Skeletal muscle satellite cell (primary cell): ENCODE measurements around the gene PDE6B.
A peak's percentile ranks its signal among the peaks of the same experiment; 100 is the strongest.

Experiments used
- H3K27me3 ChIP-seq: 2 replicates; pipeline ENCODE4 v1.7.0; 2013; ENCODE audit warnings: low read length; ENCODE audit not compliant: control insufficient read depth, insufficient read depth
- H3K36me3 ChIP-seq: 2 replicates; pipeline ENCODE4 v1.7.0; 2013; ENCODE audit warnings: mild to moderate bottlenecking, control low read depth, low read length; ENCODE audit not compliant: insufficient read depth
- H3K4me1 ChIP-seq: 2 replicates; pipeline ENCODE4 v1.7.0; 2013; ENCODE audit warnings: low read length; ENCODE audit not compliant: control insufficient read depth, insufficient read depth
- H3K4me2 ChIP-seq: 2 replicates; pipeline ENCODE4 v1.7.0; 2013; ENCODE audit warnings: mild to moderate bottlenecking, low read length
- H3K4me3 ChIP-seq: 2 replicates; pipeline ENCODE4 v1.7.0; 2013; ENCODE audit warnings: low read length
- H3K9ac ChIP-seq: 2 replicates; pipeline ENCODE4 v1.7.0; 2013; ENCODE audit warnings: mild to moderate bottlenecking, low read depth, low read length, moderate library complexity
- H3K9me3 ChIP-seq: replicated peaks from 2 replicates; pipeline ENCODE4 v1.7.0; 2013; ENCODE audit warnings: mild to moderate bottlenecking, control low read depth, low read length

PDE6B gene

DNA sequence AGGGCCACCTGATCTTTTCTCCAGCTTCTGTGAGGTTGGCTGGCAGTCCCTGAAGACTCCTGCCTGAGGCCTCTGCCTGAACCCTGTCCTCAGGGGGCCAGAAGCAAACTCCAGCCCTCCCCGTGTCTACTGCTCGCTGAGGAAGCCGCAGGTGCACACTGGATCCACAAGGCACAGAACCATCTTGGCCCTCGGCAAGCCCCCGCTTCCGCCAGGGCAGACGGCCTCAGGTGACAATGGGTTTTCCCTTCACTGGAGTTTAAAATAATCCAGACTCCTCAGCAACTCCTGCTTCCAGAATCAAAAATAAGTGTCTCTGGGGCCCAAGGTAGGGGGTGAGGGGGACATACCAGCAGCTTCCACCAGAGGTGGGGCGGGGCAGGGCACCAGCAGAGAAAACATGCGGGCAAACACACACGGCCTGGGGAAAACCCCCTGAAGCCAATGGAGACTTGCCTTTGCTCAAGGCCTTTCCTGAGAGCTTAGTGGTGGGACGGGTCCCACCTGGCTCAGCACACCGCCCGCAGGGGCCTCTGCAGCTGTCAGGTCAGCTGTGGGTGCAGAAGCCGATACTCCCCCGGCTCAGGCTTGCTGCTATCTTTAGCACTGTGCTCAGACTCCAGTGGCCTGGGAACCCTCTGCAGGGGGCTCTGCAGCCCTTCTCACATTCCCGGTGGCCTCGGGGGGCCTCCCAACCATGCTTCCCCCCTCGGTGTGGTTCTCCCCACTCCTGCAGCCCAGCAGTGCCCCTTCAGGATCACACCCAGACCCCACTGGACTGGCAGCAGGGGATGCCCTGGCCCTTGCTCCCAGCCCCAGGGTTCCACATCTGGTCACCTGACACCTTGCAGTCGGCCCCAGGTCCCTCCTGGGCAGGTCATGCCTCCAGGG is 50.9 kb downstream of the PDE6B start:
- H3K4me3 ChIP-seq: no peak overlapping the region
- peak overlapping the region; percentile 95 for H3K4me2 ChIP-seq
- no peaks in the 10 kb centered on the region for H3K27me3 ChIP-seq
- no peaks in the 10 kb centered on the region for H3K9me3 ChIP-seq
- H3K4me1 ChIP-seq: peaks cover 45% of the 10 kb centered on the region
- peaks cover 9% of the 10 kb centered on the region for H3K36me3 ChIP-seq
- H3K9ac ChIP-seq: peak overlapping the region; percentile 98

DNA sequence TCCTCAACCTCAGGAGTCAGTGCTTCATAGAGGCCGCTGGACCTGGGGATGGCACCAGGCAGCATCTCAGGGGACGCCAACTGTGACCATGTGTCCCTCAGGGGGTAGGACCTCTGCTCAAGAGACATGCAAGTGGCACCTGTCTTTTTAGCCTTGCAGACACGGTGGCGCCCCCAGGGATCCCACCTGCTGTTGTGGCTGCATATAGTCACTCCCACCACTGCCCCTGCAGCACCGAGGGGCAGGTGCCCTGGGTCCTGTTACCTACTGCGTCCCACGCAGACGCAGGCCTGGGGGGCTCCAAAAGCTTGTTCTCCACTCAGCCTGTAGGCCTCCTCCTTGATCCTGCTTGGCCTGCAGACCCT is 51.5 kb downstream of the PDE6B start:
- Histone ChIP-seq H3K27me3 (no peaks in the 10 kb centered on the region), H3K4me2 (no peak overlapping the region), H3K4me3 (no peak overlapping the region), H3K36me3 (peaks cover 7% of the 10 kb centered on the region), H3K9ac (no peak overlapping the region), H3K9me3 (no peaks in the 10 kb centered on the region), H3K4me1 (peaks cover 45% of the 10 kb centered on the region)

DNA sequence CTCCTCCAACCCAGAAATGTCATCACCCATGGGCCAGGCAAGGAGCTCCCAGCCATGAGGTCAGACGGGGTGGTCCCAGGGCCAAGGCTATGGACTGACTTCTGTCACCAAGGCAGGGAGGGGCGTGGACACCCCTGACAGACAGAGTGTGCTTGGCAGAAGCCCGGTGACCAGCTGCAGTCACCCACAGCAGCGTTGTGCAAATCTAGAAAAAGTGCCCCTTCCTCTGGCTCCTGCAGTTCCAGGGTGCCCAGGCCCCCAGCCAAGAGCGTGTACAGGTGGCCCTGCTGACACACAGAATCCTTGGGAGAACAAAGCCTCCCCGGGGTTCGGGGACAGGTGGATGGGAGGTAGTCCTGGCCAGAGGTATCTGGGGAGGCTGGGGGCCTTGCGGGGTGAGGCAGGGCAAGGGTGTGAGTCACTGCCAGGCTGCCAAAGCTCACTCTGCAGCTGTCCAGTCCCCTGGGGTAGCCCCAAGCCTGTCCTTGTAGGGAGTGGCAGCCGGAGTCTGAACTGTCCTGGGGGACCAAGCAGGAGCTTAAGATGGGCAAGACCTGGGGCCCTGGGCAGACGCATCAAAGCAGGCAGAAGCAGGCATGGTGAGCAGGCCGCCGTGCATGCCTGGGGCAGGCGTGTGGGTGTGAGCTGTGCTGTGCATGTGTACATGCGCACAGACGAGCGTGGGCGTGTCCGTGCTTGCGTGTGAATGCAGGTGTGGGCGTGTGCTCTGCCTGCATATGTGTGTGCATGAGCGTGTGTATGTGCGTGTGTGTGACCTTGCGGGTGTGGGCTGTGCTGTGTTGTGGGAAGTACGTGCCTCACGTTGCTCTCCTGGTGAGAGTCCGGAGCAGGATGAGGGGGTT is 52.3 kb downstream of the PDE6B start:
- H3K9ac ChIP-seq: no peak overlapping the region
- H3K4me3 ChIP-seq: no peak overlapping the region
- H3K27me3 ChIP-seq: no peaks in the 10 kb centered on the region
- peaks cover 45% of the 10 kb centered on the region for H3K4me1 ChIP-seq
- peak overlapping the region; percentile 26 for H3K4me2 ChIP-seq
- H3K9me3 ChIP-seq: no peaks in the 10 kb centered on the region
- H3K36me3 ChIP-seq: no peaks in the 10 kb centered on the region

DNA sequence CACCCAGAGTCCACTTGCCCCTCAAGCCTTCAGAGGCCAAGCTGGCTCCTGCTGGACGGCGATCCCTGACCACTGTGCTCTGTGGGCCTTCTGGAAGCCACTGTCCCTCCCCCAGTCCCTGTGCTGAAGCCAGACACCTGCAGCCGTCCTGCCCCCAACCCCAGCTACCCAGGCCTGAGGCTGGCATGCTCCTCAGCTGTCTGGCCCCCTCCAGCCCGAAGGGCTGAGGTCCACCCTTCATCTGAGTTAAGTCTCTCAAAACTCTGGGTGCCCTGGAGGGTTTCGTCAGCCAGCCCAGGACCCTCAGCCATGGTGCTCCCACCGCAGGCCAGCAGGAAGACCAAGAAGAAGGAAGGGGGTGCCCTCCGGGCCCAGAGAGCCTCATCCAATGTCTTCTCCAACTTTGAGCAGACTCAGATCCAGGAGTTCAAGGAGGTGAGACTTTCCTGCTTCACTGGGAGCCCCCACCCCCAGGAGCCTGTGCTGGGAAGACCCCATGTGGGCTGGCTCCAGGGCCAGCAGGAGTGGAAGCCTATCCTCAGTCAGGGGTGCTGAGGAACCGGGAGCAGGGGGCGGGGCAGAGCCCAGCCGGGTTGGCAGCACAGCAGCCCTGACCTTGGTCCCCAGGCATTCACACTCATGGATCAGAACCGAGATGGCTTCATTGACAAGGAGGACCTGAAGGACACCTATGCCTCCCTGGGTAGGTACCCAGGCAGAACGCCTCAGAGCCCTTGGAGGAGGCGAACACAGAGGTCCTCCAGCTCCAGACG is 53.1 kb downstream of the PDE6B start:
- no peaks in the 10 kb centered on the region for H3K9me3 ChIP-seq
- no peak overlapping the region for H3K4me3 ChIP-seq
- H3K9ac ChIP-seq: no peak overlapping the region
- no peaks in the 10 kb centered on the region for H3K36me3 ChIP-seq
- H3K4me2 ChIP-seq: peak overlapping the region; percentile 26
- H3K4me1 ChIP-seq: peaks cover 40% of the 10 kb centered on the region
- H3K27me3 ChIP-seq: no peaks in the 10 kb centered on the region

DNA sequence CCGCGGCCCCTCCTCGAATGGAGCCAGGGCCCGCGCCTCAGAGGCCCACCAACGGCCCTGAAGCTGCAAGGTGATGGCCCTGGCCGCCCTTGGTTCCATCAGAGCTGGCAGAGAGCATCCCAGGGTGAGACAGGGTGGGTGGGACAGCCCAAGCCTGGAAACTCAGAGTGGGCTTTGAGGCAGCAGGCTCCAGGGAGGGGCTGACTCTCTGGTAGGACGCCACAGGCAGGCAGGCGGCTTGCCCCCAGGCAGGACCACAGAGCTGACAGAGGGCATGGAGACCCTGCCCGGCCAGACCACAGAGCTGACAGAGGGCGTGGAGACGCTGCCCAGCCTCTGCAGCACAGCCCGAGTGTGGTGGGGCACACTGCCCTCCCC is 53.7 kb downstream of the PDE6B start:
- Histone ChIP-seq H3K4me1 (peaks cover 45% of the 10 kb centered on the region), H3K9me3 (no peaks in the 10 kb centered on the region), H3K27me3 (no peaks in the 10 kb centered on the region), H3K9ac (no peak overlapping the region), H3K4me2 (no peak overlapping the region), H3K4me3 (no peak overlapping the region), H3K36me3 (no peaks in the 10 kb centered on the region)

DNA sequence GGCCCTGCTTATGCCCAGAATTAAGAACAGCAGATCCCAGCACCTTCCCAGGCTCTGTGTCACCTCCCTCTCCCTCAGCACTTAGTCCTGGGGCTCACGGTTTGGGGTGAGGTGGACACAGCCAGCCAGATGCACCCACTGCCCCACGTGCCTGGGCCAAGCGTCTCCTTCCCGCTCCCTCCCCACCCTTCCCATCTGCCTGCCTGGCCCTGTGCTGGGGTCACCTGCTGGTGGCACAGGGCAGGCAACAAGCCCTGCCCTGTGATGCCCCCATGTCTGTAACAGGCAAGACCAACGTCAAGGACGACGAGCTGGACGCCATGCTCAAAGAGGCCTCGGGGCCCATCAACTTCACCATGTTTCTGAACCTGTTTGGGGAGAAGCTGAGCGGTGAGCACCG is 54.3 kb downstream of the PDE6B start:
- Histone ChIP-seq H3K27me3 (no peaks in the 10 kb centered on the region), H3K4me3 (no peak overlapping the region), H3K9me3 (no peaks in the 10 kb centered on the region), H3K4me1 (peaks cover 48% of the 10 kb centered on the region), H3K4me2 (no peak overlapping the region), H3K36me3 (no peaks in the 10 kb centered on the region), H3K9ac (no peak overlapping the region)

DNA sequence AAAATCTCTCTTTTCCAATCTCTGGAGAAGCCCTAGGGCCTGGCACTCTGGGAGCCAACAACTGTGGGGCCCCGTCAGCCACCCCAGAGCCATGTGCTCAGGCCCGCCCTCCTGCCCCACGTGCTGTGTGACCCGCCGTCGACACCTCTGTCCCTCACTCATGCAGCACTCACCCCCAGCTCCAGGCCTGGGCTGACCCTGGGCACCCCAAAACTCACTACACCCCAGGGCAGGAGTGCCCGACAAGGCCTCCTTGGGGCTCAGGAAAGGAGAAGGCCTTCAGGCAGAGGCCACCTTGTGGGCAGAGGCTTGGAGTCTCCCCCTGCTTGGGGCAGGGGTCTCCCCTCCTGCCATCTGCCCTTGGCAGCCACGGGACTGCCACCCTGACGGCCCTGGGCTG is 54.7 kb downstream of the PDE6B start:
- Histone ChIP-seq H3K4me1 (peaks cover 45% of the 10 kb centered on the region), H3K9me3 (no peaks in the 10 kb centered on the region), H3K9ac (no peak overlapping the region), H3K4me3 (no peak overlapping the region), H3K27me3 (no peaks in the 10 kb centered on the region), H3K4me2 (no peak overlapping the region), H3K36me3 (no peaks in the 10 kb centered on the region)

DNA sequence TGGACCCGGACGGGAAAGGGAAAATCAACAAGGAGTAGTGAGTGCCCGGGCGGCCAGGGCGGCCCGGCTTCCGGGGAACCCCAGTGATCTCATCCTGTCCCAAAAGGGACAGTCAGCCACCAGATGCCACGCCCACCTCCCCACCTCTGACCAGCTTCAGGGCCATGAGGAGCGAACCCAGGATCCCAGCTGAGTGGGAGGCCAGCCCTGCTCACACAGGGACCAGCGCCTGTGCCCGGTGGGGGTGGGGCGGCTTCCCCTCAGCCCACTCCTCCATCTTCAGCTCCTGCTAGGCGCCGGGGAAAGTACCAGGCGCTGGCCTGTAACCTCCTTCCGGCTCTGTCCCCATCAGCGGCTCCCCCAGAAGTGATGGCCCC is 55.2 kb downstream of the PDE6B start:
- Histone ChIP-seq H3K36me3 (no peaks in the 10 kb centered on the region), H3K4me1 (peaks cover 40% of the 10 kb centered on the region), H3K9ac (no peak overlapping the region), H3K9me3 (no peaks in the 10 kb centered on the region), H3K4me3 (peak overlapping the region; percentile 64), H3K27me3 (no peaks in the 10 kb centered on the region), H3K4me2 (peak overlapping the region; percentile 86)

DNA sequence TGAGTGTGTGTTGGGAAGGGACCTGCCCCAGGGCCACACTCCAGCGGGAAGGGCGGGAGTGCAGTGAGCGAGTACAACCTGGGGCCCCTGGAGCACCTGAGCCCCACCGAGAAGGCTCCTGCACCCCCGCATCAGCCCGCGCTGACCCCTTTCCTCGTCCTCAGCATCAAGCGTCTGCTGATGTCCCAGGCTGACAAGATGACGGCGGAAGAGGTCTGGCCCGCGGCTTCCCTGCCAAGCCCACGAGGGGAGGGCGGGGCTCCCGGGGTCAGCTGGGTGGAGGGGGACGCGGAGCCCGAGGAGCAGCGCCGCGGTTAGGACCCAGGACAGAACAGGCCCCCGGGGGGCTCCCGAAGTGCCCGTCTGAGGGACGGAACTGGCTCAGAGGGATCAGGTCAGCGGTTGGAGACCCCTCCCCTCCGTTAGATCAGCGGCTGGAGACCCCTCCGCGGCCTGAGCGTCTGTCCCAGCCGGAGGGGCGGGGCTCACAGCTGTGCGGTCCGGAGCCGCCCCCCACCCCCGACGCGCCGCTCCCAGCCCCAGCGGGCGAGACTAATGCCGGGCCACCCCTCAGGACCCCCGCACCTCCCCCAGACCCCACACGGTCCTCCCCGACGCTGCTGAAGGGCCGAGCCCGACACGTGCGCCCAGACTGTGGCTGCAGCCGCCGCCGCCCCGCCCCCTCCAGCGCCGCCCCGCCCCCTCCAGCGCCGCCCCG is 55.7 kb downstream of the PDE6B start:
- no peaks in the 10 kb centered on the region for H3K36me3 ChIP-seq
- peaks cover 35% of the 10 kb centered on the region for H3K4me1 ChIP-seq
- H3K9me3 ChIP-seq: no peaks in the 10 kb centered on the region
- no peaks in the 10 kb centered on the region for H3K27me3 ChIP-seq
- H3K9ac ChIP-seq: no peak overlapping the region
- H3K4me2 ChIP-seq: peak overlapping the region; percentile 86
- H3K4me3 ChIP-seq: peak overlapping the region; percentile 64

DNA sequence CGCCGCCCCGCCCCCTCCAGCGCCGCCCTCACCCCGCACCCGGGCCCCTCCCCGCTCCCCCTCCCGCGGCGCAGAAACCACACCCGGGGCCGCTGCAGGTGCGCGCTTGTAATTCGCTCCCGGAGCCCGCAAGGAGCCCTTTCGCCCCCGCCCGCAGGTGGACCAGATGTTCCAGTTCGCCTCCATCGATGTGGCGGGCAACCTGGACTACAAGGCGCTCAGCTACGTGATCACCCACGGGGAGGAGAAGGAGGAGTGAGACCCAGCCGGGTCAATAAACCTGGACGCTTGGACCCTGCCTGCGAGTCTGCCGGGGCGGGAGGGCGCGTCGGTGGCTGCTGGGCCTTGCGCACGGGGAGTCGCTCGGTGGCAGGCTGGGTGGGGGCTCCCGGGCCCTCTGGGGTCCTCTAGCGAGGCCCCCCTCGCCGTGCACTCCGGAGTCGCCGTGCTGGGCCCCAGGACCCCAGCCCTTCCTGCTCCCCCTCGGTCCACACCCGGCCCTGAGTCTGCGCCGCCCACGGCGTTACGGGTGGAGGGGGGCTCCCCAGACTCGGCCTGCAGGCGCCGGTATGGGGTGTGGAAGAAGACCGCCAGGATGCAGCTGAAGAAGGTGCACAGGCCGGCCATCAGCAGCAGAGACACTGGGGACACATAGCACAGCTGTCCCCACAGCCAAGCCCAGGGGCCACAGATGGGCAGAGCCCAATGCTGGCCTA is 56.5 kb downstream of the PDE6B start:
- H3K36me3 ChIP-seq: no peaks in the 10 kb centered on the region
- no peaks in the 10 kb centered on the region for H3K9me3 ChIP-seq
- H3K4me1 ChIP-seq: peaks cover 39% of the 10 kb centered on the region
- H3K9ac ChIP-seq: no peak overlapping the region
- no peak overlapping the region for H3K4me2 ChIP-seq
- no peak overlapping the region for H3K4me3 ChIP-seq
- H3K27me3 ChIP-seq: no peaks in the 10 kb centered on the region
